Measurements from ENCODE around the gene METAP1D. TPM values are rescaled to one million over a fixed set of nuclear protein-coding genes. Genes with fewer than 3 reads are reported as not detected.
"Not testable (repeated sequence)": the region's sequence is repeated elsewhere in the genome, so short reads cannot be mapped to it uniquely, and the experiment has no call there.

The METAP1D gene
- total RNA-seq, 4 donors from 2014 or later, result 5.2 to 30.9 (median 7.3) TPM

DNA sequence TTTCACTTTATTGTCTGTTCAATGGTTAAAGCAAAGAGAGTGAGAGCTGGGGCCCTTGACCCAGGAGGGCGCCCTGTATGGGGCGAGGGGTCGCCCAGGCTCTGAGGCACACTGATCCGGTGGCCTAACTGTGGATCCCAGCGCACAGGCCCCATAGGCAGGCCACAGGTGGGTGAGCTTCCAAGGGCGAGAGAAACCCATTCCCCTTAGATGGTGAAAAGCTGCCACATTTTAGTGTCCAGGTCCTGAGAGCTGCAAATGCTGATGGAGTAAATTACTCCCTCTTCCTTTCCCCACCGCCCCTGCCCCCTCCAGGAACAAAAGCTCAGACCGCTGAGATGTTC is 108.8 kb downstream of the METAP1D start:
- no peaks in the 10 kb centered on the region for H3K36me3 ChIP-seq
- TF ChIP-seq, protein P1, sequence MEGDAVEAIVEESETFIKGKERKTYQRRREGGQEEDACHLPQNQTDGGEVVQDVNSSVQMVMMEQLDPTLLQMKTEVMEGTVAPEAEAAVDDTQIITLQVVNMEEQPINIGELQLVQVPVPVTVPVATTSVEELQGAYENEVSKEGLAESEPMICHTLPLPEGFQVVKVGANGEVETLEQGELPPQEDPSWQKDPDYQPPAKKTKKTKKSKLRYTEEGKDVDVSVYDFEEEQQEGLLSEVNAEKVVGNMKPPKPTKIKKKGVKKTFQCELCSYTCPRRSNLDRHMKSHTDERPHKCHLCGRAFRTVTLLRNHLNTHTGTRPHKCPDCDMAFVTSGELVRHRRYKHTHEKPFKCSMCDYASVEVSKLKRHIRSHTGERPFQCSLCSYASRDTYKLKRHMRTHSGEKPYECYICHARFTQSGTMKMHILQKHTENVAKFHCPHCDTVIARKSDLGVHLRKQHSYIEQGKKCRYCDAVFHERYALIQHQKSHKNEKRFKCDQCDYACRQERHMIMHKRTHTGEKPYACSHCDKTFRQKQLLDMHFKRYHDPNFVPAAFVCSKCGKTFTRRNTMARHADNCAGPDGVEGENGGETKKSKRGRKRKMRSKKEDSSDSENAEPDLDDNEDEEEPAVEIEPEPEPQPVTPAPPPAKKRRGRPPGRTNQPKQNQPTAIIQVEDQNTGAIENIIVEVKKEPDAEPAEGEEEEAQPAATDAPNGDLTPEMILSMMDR (IDR thresholded peaks at IDR 0.05), result no peak
- TF ChIP-seq POLR2A (IDR thresholded peaks at IDR 0.05), result no peak
- no peaks in the 10 kb centered on the region for H3K9me3 ChIP-seq
- peaks cover 5 to 10% of the 10 kb centered on the region in 2 donors for H3K4me1 ChIP-seq
- H3K27me3 ChIP-seq, result peaks cover 33% of the 10 kb centered on the region
- H3K4me3 ChIP-seq (replicated peaks in 1 of 3), result no peak overlapping the region
- intact Hi-C loops (cut with DNase I), result loop anchor here (5.0 to 10.0 kb wide), 3 partner anchors 114 to 404 kb away; partner anchors contain the start of gene METAP1D
- H3K27ac ChIP-seq, result no peak overlapping the region
- no peak for DNase-seq
- WGBS, 2 donors, result 25 to 45% methylated on average over 8 of the region's 8 CpGs

DNA sequence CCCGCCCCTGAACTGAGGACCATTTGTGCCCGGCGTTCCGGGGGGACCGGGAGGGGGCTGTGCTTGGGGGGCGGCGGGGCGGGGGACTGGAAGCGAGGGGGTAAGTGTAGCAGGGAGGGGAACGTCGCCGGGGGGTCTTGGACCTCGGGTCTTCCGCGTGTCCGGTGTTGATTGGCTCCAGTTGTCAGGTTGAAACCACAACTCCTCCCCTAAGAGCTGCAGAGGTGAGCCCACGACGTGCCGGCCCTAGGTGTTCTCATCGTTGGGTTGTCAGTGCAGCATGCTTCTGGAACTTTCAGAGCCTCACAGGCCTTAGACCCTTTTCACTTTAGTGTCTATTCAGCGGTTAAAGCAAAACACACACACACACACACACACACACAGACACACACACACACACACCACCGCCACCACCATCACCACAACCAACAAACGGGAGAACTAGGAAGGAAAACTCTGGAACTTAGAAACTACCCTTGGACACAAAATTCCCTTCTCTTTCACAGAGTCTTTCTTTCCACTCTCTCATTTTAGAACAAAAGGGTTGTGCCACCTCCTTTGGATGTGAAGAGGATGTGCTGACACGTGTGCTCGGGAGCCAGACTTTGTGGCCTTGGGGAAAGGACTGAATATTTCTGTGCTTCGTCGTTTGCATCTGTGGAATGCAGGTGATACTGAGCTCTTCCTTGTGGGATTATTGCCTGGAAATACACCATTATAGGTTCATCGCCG is 109.7 kb downstream of the METAP1D start:
- TF ChIP-seq POLR2A (IDR thresholded peaks at IDR 0.05), result no peak
- TF ChIP-seq, protein P1 (IDR thresholded peaks at IDR 0.05), result no peak
- H3K4me1 ChIP-seq, result peaks cover 5 to 10% of the 10 kb centered on the region in 2 donors
- H3K27ac ChIP-seq, result no peak overlapping the region
- H3K9me3 ChIP-seq, result no peaks in the 10 kb centered on the region
- DNase-seq, result no peak
- H3K27me3 ChIP-seq, result peaks cover 30% of the 10 kb centered on the region
- no peaks in the 10 kb centered on the region for H3K36me3 ChIP-seq
- WGBS, 2 donors, result 36 to 38% methylated on average over 25 to 29 of the region's 29 CpGs
- H3K4me3 ChIP-seq (replicated peaks in 1 of 3), result no peak overlapping the region
- intact Hi-C loops (cut with DNase I), result loop anchor here (5.0 to 10.0 kb wide), 3 partner anchors 115 to 405 kb away; partner anchors contain the start of gene METAP1D

DNA sequence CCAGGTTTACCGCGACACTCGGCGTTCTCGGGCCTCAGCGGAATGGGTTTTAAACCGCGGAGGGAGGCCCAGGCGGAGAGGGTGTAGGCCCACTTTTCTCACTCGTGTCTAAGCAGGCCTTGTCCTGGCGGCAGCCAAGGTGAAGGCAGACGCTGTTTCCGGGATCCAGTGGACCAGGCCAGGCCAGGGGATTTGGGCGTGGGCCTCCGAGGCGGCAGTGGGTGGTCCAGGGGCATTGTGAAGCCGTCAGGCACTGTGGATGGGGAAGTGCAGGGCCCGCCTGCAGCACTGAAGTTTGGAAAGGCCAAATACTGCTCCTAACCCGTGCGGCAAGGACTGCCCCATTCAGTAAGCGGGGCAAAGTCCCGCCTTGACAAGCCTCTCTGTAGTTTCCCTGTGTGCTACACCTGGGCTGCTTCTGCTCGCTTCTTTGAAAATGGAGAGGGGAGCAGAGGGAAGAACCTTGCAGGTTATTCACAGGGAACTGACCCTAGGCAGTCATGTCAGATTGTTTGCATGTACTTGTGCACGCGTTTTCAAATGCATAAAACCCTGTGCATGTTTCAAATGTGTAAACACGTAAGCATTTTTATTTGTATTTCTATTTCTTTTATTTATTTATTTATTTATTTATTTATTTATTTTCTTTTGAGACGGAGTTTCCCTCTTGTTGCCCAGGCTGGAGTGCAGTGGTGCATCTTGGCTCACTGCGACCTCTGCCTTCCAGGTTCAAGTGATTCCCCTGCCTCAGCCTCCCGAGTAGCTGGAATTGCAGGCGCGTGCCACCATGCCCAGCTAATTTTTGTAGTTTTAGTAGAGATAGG is 110.4 kb downstream of the METAP1D start:
- 61 to 66% methylated on average over 31 of the region's 31 CpGs for WGBS, 2 donors
- Histone ChIP-seq H3K27me3 (peaks cover 26% of the 10 kb centered on the region), H3K9me3 (no peaks in the 10 kb centered on the region), H3K4me3 (replicated peaks in 1 of 3) (no peak overlapping the region), H3K4me1 (peaks cover 5 to 10% of the 10 kb centered on the region in 2 donors), H3K36me3 (no peaks in the 10 kb centered on the region), H3K27ac (no peak overlapping the region)
- intact Hi-C loops (cut with DNase I), result loop anchor here (5.0 to 10.0 kb wide), 4 partner anchors 115 to 505 kb away; partner anchors contain the start of gene METAP1D
- no peak for TF ChIP-seq POLR2A (IDR thresholded peaks at IDR 0.05)
- TF ChIP-seq, protein P1 (IDR thresholded peaks at IDR 0.05), result no peak
- DNase-seq, result no peak

DNA sequence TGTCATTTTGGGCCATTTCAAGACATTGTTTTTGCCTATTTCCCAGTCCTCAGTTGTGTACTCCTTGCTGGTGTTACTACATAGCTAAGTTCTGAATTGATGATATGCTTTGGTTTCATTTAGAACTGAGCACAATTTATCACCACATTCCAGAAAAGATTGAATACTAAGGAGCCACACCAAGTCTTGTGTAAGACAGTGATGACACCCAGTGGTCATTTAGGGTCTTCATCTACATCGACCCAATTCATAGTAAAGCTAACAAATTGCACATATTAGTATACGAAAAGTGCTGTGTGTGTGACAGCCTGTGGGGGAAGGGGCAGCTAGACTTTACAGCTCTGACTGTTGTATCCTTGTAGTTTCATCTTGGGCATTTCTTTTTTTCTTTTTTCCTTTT is 113.9 kb downstream of the METAP1D start:
- Histone ChIP-seq H3K9me3 (no peaks in the 10 kb centered on the region), H3K27ac (no peak overlapping the region), H3K4me3 (replicated peaks in 1 of 3) (no peak overlapping the region), H3K27me3 (peaks cover 4% of the 10 kb centered on the region), H3K4me1 (no peaks in the 10 kb centered on the region), H3K36me3 (no peaks in the 10 kb centered on the region)
- TF ChIP-seq POLR2A (IDR thresholded peaks at IDR 0.05), result no peak
- TF ChIP-seq, protein P1 (IDR thresholded peaks at IDR 0.05), result peak in 2 of 6 experiments; percentile 10 to 36
- intact Hi-C loops (cut with DNase I), result loop anchor here (10.0 kb wide), 1 partner anchor 509 kb away; no protein-coding TSS in a partner anchor
- 41 to 46% methylated on average over 2 of the region's 2 CpGs for WGBS, 2 donors
- DNase-seq, result no peak

DNA sequence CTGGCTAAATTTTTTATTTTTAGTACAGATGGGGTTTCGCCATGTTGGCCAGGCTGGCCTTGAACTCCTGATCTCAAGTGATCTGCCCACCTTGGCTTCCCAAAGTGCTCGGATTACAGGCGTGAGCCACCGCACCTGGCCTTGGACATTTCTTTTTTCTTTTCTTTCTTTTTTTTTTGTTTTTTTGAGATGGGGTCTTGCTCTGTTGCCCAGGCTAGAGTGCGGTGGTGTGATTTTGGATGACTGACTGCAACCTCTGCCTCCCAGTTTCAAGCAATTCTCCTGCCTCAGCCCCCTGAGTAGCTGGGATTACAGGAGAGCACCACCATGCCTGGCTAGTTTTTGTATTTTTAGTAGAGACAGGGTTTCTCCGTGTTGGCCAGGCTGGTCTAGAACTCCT is 114.4 kb downstream of the METAP1D start:
- not testable (repeated sequence) for H3K4me1 ChIP-seq; H3K9me3 ChIP-seq; H3K36me3 ChIP-seq; H3K4me3 ChIP-seq (replicated peaks in 1 of 3); H3K27me3 ChIP-seq; H3K27ac ChIP-seq; DNase-seq
- intact Hi-C loops (cut with DNase I), result loop anchor here (10.0 kb wide), 1 partner anchor 509 kb away; no protein-coding TSS in a partner anchor
- 86 to 92% methylated on average over 6 of the region's 6 CpGs for WGBS, 2 donors

All from thyroid gland (tissue), 4 donors.